ENCODE measurements around the gene FIBCD1. TPM values are rescaled to one million over a fixed set of nuclear protein-coding genes. Genes with fewer than 3 reads are reported as not detected.
"Not testable (repeated sequence)": the region's sequence is repeated elsewhere in the genome, so short reads cannot be mapped to it uniquely, and the experiment has no call there.

The FIBCD1 gene
- total and polyA plus RNA-seq, 8 donors = 0.64 to 11.4 (median 1.6) TPM

- H3K4me3 ChIP-seq = no peak overlapping the region
- intact Hi-C loops (cut with DNase I) = no loop called here
- peaks cover 3 to 7% of the 10 kb centered on the region in 2 donors for H3K4me1 ChIP-seq
- TF ChIP-seq CTCF (IDR thresholded peaks at IDR 0.05) = no peak
- no peaks in the 10 kb centered on the region for H3K36me3 ChIP-seq
- peaks cover 0 to 28% of the 10 kb centered on the region in 2 donors for H3K27me3 ChIP-seq
- ATAC-seq = no peak
- DNase-seq = no peak
- no peak overlapping the region for H3K27ac ChIP-seq
- no peaks in the 10 kb centered on the region for H3K9me3 ChIP-seq
Measured at GRCh38 chr9:130961511-130962300, 22.7 kb upstream of the FIBCD1 start.

GRCh38 chr9:130960522-130961378 lies 21.7 kb upstream of the FIBCD1 start:
- no peaks in the 10 kb centered on the region for H3K9me3 ChIP-seq
- TF ChIP-seq CTCF (IDR thresholded peaks at IDR 0.05) = no peak
- peaks cover 3 to 7% of the 10 kb centered on the region in 2 donors for H3K4me1 ChIP-seq
- no peak overlapping the region for H3K4me3 ChIP-seq
- intact Hi-C loops (cut with DNase I) = no loop called here
- no peaks in the 10 kb centered on the region for H3K36me3 ChIP-seq
- no peak for DNase-seq
- no peak for ATAC-seq
- H3K27me3 ChIP-seq = peaks cover 0 to 38% of the 10 kb centered on the region in 2 donors
- H3K27ac ChIP-seq = no peak overlapping the region

GRCh38 chr9:130959809-130960334 lies 20.8 kb upstream of the FIBCD1 start:
- ATAC-seq = no peak
- H3K27me3 ChIP-seq = peaks cover 0 to 40% of the 10 kb centered on the region in 2 donors
- no peaks in the 10 kb centered on the region for H3K9me3 ChIP-seq
- DNase-seq = no peak
- no peak overlapping the region for H3K4me3 ChIP-seq
- H3K27ac ChIP-seq = no peak overlapping the region
- peaks cover 3 to 7% of the 10 kb centered on the region in 2 donors for H3K4me1 ChIP-seq
- no peak for TF ChIP-seq CTCF (IDR thresholded peaks at IDR 0.05)
- intact Hi-C loops (cut with DNase I) = no loop called here
- no peaks in the 10 kb centered on the region for H3K36me3 ChIP-seq

- ATAC-seq; H3K27ac ChIP-seq; H3K9me3 ChIP-seq; intact Hi-C loops (cut with DNase I); DNase-seq; H3K4me1 ChIP-seq; H3K36me3 ChIP-seq; H3K4me3 ChIP-seq: not testable (repeated sequence)
- peaks cover 0 to 37% of the 10 kb centered on the region in 2 donors for H3K27me3 ChIP-seq
Measured at GRCh38 chr9:130958564-130958963, 19.5 kb upstream of the FIBCD1 start.

GRCh38 chr9:130957451-130958203 lies 18.6 kb upstream of the FIBCD1 start:
- Histone ChIP-seq H3K27ac (no peak overlapping the region), H3K27me3 (peaks cover 0 to 39% of the 10 kb centered on the region in 2 donors), H3K4me3 (no peak overlapping the region), H3K36me3 (no peaks in the 10 kb centered on the region), H3K9me3 (no peaks in the 10 kb centered on the region), H3K4me1 (peaks cover 1 to 6% of the 10 kb centered on the region in 2 donors)
- no peak for TF ChIP-seq CTCF (IDR thresholded peaks at IDR 0.05)
- intact Hi-C loops (cut with DNase I) = no loop called here
- no peak for DNase-seq
- ATAC-seq = no peak
